ENCODE data around the gene MTCL1. TPM values are rescaled to one million over a fixed set of nuclear protein-coding genes. Genes with fewer than 3 reads are reported as not detected.

MTCL1 gene
- total RNA-seq, 1 donor from 2014 or later, result 59.3 TPM

- H3K27ac ChIP-seq (ENCODE audit: low read depth, low read length), result no peak overlapping the region
- no peak overlapping the region for H3K4me2 ChIP-seq (ENCODE audit: low read length)
- no peak for DNase-seq (ENCODE audit: low read depth)
- H2AFZ ChIP-seq (ENCODE audit: low read depth, low read length), result no peak overlapping the region
- Mint-ChIP-seq H3K36me3 (ENCODE audit: low read depth, unreplicated experiment) (peaks cover 48% of the 10 kb centered on the region), H3K4me1 (ENCODE audit: low read depth, unreplicated experiment) (peaks cover 19% of the 10 kb centered on the region), H3K4me3 (ENCODE audit: unreplicated experiment) (no peak overlapping the region), H3K27me3 (ENCODE audit: low read depth, unreplicated experiment) (no peaks in the 10 kb centered on the region), H3K9me3 (ENCODE audit: unreplicated experiment) (peaks cover 8% of the 10 kb centered on the region), H3K27ac (ENCODE audit: unreplicated experiment) (no peak overlapping the region)
- no peak for FAIRE-seq
- H3K4me1 ChIP-seq (ENCODE audit: insufficient read depth, low read length), result peaks cover 6% of the 10 kb centered on the region
- no peaks in the 10 kb centered on the region for H3K27me3 ChIP-seq (ENCODE audit: insufficient read depth, low read length)
- H3K36me3 ChIP-seq (ENCODE audit: insufficient read depth, low read length), result peaks cover 23% of the 10 kb centered on the region
- no peak overlapping the region for H3K9ac ChIP-seq (ENCODE audit: low read length)
- no peaks in the 10 kb centered on the region for H3K9me3 ChIP-seq (ENCODE audit: insufficient read depth, low read depth, low read length)
- H3K4me3 ChIP-seq (ENCODE audit: insufficient read depth, low read depth, low read length), result no peak overlapping the region
- H3K79me2 ChIP-seq (ENCODE audit: insufficient read depth, low read length), result peaks cover 26% of the 10 kb centered on the region
- peaks cover 11% of the 10 kb centered on the region for H4K20me1 ChIP-seq (ENCODE audit: insufficient read depth, low read length)
- TF ChIP-seq, protein P1, sequence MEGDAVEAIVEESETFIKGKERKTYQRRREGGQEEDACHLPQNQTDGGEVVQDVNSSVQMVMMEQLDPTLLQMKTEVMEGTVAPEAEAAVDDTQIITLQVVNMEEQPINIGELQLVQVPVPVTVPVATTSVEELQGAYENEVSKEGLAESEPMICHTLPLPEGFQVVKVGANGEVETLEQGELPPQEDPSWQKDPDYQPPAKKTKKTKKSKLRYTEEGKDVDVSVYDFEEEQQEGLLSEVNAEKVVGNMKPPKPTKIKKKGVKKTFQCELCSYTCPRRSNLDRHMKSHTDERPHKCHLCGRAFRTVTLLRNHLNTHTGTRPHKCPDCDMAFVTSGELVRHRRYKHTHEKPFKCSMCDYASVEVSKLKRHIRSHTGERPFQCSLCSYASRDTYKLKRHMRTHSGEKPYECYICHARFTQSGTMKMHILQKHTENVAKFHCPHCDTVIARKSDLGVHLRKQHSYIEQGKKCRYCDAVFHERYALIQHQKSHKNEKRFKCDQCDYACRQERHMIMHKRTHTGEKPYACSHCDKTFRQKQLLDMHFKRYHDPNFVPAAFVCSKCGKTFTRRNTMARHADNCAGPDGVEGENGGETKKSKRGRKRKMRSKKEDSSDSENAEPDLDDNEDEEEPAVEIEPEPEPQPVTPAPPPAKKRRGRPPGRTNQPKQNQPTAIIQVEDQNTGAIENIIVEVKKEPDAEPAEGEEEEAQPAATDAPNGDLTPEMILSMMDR (IDR thresholded peaks at IDR 0.05; ENCODE audit: insufficient read depth, low read depth, low read length), result no peak
- TF ChIP-seq EZH2 (IDR thresholded peaks at IDR 0.05; ENCODE audit: insufficient read depth, low read length), result no peak
These were observed 57.6 kb downstream of the MTCL1 start for GRCh38 chr18:8762968-8763367.

- H3K4me3 Mint-ChIP-seq (ENCODE audit: unreplicated experiment), result no peak overlapping the region
- H3K27me3 Mint-ChIP-seq (ENCODE audit: low read depth, unreplicated experiment), result no peaks in the 10 kb centered on the region
- H3K36me3 Mint-ChIP-seq (ENCODE audit: low read depth, unreplicated experiment), result peaks cover 43% of the 10 kb centered on the region
- no peak overlapping the region for H3K4me3 ChIP-seq (ENCODE audit: insufficient read depth, low read depth, low read length)
- no peaks in the 10 kb centered on the region for H3K27me3 ChIP-seq (ENCODE audit: insufficient read depth, low read length)
- DNase-seq (ENCODE audit: low read depth) (no peak), FAIRE-seq (peak; percentile 45)
- peaks cover 22% of the 10 kb centered on the region for H3K79me2 ChIP-seq (ENCODE audit: insufficient read depth, low read length)
- TF ChIP-seq, protein P1 (IDR thresholded peaks at IDR 0.05; ENCODE audit: insufficient read depth, low read depth, low read length), result no peak
- TF ChIP-seq EZH2 (IDR thresholded peaks at IDR 0.05; ENCODE audit: insufficient read depth, low read length), result no peak
- H3K9me3 Mint-ChIP-seq (ENCODE audit: unreplicated experiment), result peaks cover 8% of the 10 kb centered on the region
- H4K20me1 ChIP-seq (ENCODE audit: insufficient read depth, low read length), result peaks cover 11% of the 10 kb centered on the region
- H3K4me1 Mint-ChIP-seq (ENCODE audit: low read depth, unreplicated experiment), result peaks cover 15% of the 10 kb centered on the region
- no peak overlapping the region for H2AFZ ChIP-seq (ENCODE audit: low read depth, low read length)
- no peak overlapping the region for H3K27ac ChIP-seq (ENCODE audit: low read depth, low read length)
- H3K4me1 ChIP-seq (ENCODE audit: insufficient read depth, low read length), result peaks cover 6% of the 10 kb centered on the region
- H3K36me3 ChIP-seq (ENCODE audit: insufficient read depth, low read length), result peaks cover 23% of the 10 kb centered on the region
- no peak overlapping the region for H3K4me2 ChIP-seq (ENCODE audit: low read length)
- no peaks in the 10 kb centered on the region for H3K9me3 ChIP-seq (ENCODE audit: insufficient read depth, low read depth, low read length)
- no peak overlapping the region for H3K27ac Mint-ChIP-seq (ENCODE audit: unreplicated experiment)
- no peak overlapping the region for H3K9ac ChIP-seq (ENCODE audit: low read length)
These were observed 58.3 kb downstream of the MTCL1 start for GRCh38 chr18:8763611-8764010.

- H3K36me3 ChIP-seq (ENCODE audit: insufficient read depth, low read length), result peaks cover 16% of the 10 kb centered on the region
- H3K27ac ChIP-seq (ENCODE audit: low read depth, low read length), result no peak overlapping the region
- H3K4me1 ChIP-seq (ENCODE audit: insufficient read depth, low read length), result peaks cover 6% of the 10 kb centered on the region
- H3K4me3 Mint-ChIP-seq (ENCODE audit: unreplicated experiment), result no peak overlapping the region
- peaks cover 34% of the 10 kb centered on the region for H3K36me3 Mint-ChIP-seq (ENCODE audit: low read depth, unreplicated experiment)
- no peak overlapping the region for H3K4me3 ChIP-seq (ENCODE audit: insufficient read depth, low read depth, low read length)
- H3K9me3 ChIP-seq (ENCODE audit: insufficient read depth, low read depth, low read length), result no peaks in the 10 kb centered on the region
- peaks cover 23% of the 10 kb centered on the region for H3K79me2 ChIP-seq (ENCODE audit: insufficient read depth, low read length)
- H4K20me1 ChIP-seq (ENCODE audit: insufficient read depth, low read length), result peaks cover 16% of the 10 kb centered on the region
- no peak overlapping the region for H3K27ac Mint-ChIP-seq (ENCODE audit: unreplicated experiment)
- peaks cover 15% of the 10 kb centered on the region for H3K4me1 Mint-ChIP-seq (ENCODE audit: low read depth, unreplicated experiment)
- peaks cover 8% of the 10 kb centered on the region for H3K9me3 Mint-ChIP-seq (ENCODE audit: unreplicated experiment)
- no peaks in the 10 kb centered on the region for H3K27me3 ChIP-seq (ENCODE audit: insufficient read depth, low read length)
- FAIRE-seq (no peak), DNase-seq (ENCODE audit: low read depth) (no peak)
- H3K27me3 Mint-ChIP-seq (ENCODE audit: low read depth, unreplicated experiment), result no peaks in the 10 kb centered on the region
- no peak overlapping the region for H3K9ac ChIP-seq (ENCODE audit: low read length)
- peak overlapping the region; percentile 16 for H2AFZ ChIP-seq (ENCODE audit: low read depth, low read length)
- TF ChIP-seq, protein P1 (IDR thresholded peaks at IDR 0.05; ENCODE audit: insufficient read depth, low read depth, low read length), result no peak
- no peak for TF ChIP-seq EZH2 (IDR thresholded peaks at IDR 0.05; ENCODE audit: insufficient read depth, low read length)
- H3K4me2 ChIP-seq (ENCODE audit: low read length), result peak overlapping the region; percentile 43
These were observed 60.6 kb downstream of the MTCL1 start for GRCh38 chr18:8765783-8766463.
